HG03139 (cell line): ENCODE measurements around the gene WDR45.

Experiments
- ATAC-seq: cut with Tn5 transposase; IDR thresholded peaks from one replicate; pipeline ENCODE4 v1.9.1; 2021; ENCODE audit not compliant: unreplicated experiment

WDR45 gene

GRCh38 chrX:49053223-49054072 lies 26.2 kb downstream of the WDR45 start:
- ATAC-seq = no peak

GRCh38 chrX:49043987-49044281 lies 35.8 kb downstream of the WDR45 start:
- ATAC-seq = no peak

- peak; percentile 87 for ATAC-seq
These were observed 36.3 kb downstream of the WDR45 start, which contains the start of gene TFE3 for GRCh38 chrX:49043220-49043986. TFE3 (minus strand) TSS chrX:49043357; CDS start chrX:49043226, 131 bp downstream.

GRCh38 chrX:49042581-49043219 lies 37.0 kb downstream of the WDR45 start:
- ATAC-seq = peak; percentile 3

- no peak for ATAC-seq
These were observed 37.7 kb downstream of the WDR45 start for GRCh38 chrX:49041744-49042580.

- no peak for ATAC-seq
These were observed 39.2 kb downstream of the WDR45 start for GRCh38 chrX:49040376-49040955.

GRCh38 chrX:49039598-49040375 lies 39.9 kb downstream of the WDR45 start:
- no peak for ATAC-seq

GRCh38 chrX:49037883-49038475 lies 41.7 kb downstream of the WDR45 start:
- ATAC-seq = no peak

GRCh38 chrX:49030283-49030682 lies 49.4 kb downstream of the WDR45 start:
- ATAC-seq = no peak

- no peak for ATAC-seq
These were observed 49.8 kb downstream of the WDR45 start for GRCh38 chrX:49029876-49030275.
